ENCODE data around the gene WDR70.
"Not testable (repeated sequence)": the region's sequence is repeated elsewhere in the genome, so short reads cannot be mapped to it uniquely, and the experiment has no call there.

WDR70 gene

GRCh38 chr5:37685816-37686215 is 306.7 kb downstream of the WDR70 start:
- DNase-seq (ENCODE audit: low spot score) = no peak

- not testable (repeated sequence) for DNase-seq (ENCODE audit: low spot score)
These were observed 309.8 kb downstream of the WDR70 start for GRCh38 chr5:37688925-37689324.

DNA sequence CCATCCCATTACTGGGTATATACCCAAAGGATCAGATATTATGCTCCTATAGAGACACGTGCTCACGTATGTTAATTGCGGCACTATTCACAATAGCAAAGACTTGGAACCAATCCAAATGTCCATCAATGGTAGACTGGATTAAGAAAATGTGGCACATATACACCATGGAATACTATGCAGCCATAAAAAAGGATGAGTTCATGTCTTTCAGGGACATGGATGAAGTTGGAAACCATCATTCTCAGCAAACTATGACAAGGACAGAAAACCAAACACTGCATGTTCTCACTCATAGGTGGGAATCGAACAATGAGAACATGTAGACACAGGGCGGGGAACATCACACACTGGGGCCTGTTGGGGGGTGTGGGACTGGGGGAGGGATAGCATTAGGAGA is 315.2 kb downstream of the WDR70 start:
- not testable (repeated sequence) for DNase-seq (ENCODE audit: low spot score)

DNA sequence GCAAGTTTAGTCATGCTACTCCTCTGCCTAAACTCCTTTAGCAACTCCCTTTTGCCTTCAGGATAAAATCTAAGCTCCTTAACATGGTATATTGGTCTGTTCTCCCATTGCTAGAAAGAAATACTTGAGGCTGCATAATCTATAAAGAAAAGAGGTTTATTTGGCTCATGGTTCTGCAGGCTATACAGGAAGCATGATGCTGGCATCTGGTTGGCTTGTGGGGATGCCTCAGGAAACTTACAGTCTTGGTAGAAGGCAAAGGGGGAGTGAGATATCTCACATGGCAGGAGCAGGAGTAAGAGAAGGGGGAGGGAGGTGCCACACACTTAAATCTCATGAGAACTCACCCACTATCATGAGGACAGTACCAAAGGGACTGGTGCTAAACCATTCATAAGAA is 315.7 kb downstream of the WDR70 start:
- no peak for DNase-seq (ENCODE audit: low spot score)

DNA sequence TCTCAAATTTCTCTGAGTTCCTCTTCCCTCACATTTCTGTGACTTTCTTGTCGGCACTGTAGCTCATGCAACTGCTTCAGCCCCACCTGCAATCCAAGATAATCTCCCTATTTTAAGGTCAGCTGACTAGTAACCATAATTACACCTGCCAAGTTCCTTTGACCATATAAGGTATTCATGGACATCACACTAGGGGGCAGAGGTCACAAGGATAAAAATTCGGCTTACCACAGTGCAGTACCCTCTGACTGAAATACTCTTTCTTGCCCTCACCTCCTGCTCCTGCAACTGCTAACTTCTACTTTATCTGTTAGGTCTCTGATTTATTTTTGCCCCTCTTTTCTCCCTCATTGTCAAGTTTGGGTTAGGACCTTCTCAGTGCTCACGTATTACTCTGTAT is 316.5 kb downstream of the WDR70 start:
- DNase-seq (ENCODE audit: low spot score) = no peak

DNA sequence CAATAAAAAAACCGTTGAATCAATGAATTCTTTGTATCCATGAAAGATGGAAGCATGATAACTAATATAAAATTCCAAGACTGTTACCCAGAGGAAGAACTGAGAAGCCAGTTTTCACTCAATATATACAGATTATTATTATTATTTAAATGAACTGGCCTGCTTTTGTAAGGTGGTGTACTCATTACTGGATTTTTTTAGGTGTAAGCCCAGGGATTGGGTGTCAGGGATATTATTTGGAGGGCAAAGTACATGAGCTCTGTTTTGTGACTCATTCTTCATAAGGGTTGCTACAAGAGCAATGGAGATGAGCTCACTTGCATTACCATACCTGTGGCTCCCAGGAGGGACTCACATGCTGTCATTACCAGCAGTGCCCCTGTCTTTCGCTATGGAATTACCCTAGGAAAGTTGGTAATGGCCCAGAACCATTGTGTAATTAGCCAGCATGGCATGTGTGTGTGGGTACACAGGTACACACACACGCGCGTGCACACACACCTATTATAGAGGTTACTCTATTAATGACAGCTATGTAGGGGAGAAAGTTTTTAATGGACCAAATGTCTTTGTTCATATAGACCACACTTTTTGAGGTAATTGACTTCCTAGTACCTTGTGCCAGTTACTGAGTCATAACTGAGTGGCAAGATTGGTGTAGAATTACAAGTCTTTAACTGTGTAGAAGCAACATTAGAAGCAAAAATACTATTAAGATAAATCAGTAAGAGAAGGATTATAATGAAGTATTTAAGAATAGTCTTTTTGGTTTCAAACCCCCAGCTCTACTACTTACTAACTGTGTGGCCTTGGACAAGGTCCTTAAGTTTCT is 317.3 kb downstream of the WDR70 start:
- DNase-seq (ENCODE audit: low spot score) = peak; percentile 44

DNA sequence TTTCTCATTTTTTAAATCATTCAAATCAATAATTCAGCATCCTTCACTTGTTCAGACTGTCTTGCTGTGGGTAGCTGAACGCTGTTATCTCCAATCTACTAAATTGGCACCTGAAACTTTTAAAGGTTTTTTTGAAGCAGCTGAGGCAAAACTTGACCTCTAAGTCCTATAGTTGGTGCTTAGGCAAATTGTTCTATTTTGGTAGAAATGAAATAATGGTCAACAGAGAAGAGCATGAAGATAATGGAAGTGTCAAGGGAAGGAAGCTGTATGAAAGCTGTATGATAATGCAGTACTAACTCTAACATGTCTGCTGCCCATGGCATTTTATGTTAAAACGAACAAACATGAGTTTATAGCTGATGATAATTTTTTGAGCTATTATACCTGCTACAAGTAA is 322.8 kb downstream of the WDR70 start:
- DNase-seq (ENCODE audit: low spot score) = no peak

DNA sequence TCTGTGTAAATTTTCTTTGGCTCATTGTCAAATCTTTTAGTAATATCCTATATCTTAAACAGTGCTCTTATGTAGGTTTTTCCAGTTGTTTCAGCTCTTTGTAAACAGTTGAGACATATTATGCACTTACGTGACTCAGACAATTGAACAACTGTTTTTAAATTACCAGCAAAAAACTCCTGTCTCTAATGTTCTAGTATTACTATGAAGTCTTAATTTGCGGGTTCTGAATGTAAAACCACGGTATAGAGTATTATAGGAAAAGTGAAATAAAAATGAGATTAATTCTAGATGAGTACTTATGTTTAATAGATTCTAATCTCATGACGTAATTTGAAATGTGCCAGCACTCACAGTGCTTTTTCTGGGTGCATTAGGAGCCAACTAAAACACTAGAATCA is 324.7 kb downstream of the WDR70 start:
- no peak for DNase-seq (ENCODE audit: low spot score)

DNA sequence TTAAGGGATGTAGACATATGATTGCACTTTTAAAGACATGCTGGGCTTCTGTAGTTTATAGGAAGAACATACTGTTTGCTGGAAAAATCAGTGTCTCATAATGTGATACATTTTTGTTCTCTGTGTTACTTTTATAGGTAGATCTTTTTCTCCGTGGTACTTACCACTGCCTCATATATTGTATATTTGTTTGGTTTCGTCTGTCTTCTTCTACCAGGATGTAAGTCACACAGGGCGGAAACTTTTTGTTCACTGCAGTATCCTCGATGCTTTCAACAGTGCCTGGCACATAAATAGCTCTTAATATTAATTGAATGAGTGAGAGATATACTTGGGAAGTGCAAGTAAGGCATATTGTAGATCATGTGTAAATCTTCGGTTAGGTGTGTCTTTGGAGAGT is 325.3 kb downstream of the WDR70 start:
- no peak for DNase-seq (ENCODE audit: low spot score)

- DNase-seq (ENCODE audit: low spot score) = no peak
These were observed 329.9 kb downstream of the WDR70 start for GRCh38 chr5:37709020-37709419.

DNA sequence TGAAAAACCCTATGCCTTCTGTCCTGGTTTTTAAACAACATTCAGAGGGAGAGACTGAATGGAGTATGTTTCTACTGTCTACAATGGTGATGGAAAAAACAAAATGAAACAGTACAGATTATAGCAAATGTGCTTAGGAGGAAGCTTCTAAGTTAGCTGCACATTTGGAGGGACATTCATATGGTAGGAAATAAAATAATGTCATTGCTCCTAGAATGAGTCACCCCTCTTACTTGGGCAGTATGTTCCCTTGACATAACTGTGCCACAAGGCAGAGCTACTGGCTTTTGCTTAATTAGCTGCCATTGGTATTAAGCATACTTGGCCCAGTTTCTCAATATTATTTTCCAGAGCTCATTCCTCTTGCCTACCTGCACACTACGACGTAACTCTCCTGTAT is 331.8 kb downstream of the WDR70 start:
- peak; percentile 21 for DNase-seq (ENCODE audit: low spot score)

GRCh38 chr5:37712750-37713149 is 333.6 kb downstream of the WDR70 start:
- DNase-seq (ENCODE audit: low spot score) = no peak

GRCh38 chr5:37714756-37715155 is 335.6 kb downstream of the WDR70 start:
- no peak for DNase-seq (ENCODE audit: low spot score)

DNA sequence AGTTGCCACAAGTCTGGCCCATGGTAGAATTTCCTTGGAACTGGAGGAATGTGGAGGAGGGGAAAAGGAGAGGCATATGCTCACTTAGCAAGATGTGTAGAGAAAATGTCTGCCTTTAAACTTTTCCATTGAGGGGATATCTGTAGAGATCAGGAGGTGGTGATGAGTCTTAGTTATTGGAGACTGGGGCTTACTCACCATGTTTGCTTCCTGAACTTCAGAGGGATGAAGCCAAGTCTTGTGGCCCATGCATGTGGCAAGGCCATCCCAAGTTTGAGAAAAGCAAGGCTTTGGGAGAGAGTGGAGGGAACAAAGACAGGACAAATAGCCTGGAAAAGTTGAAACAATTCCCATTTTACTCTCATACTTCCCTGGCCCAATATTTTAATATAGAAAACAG is 336.2 kb downstream of the WDR70 start:
- DNase-seq (ENCODE audit: low spot score) = peak; percentile 14

GRCh38 chr5:37715992-37716391 is 336.9 kb downstream of the WDR70 start:
- DNase-seq (ENCODE audit: low spot score) = no peak

- no peak for DNase-seq (ENCODE audit: low spot score)
These were observed 337.3 kb downstream of the WDR70 start for GRCh38 chr5:37716405-37716804.

- DNase-seq (ENCODE audit: low spot score) = no peak
These were observed 338.1 kb downstream of the WDR70 start for GRCh38 chr5:37717276-37717612.

GRCh38 chr5:37717613-37718431 is 338.7 kb downstream of the WDR70 start:
- DNase-seq (ENCODE audit: low spot score) = no peak

DNA sequence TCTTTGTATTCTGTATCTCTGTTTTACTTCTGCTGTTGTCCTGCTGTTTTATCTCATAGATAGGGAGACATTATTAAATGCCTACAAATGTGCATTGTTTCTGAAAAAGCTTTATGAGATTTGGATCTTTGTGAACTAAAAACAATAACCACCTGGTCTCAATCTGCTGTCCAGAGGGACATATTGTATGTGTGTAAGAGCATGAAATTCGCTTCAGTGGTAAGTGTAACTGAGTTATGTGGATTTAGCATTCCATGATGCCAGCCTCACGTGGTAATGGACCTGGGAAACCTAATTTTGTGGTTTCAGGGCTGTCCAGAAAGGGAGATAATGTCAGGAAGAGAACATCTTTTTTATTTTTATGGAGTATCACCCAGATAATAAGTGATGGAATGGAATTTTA is 341.4 kb downstream of the WDR70 start:
- DNase-seq (ENCODE audit: low spot score) = no peak

GRCh38 chr5:37721447-37721871 is 342.3 kb downstream of the WDR70 start:
- no peak for DNase-seq (ENCODE audit: low spot score)

- DNase-seq (ENCODE audit: low spot score) = peak; percentile 81
These were observed 343.4 kb downstream of the WDR70 start for GRCh38 chr5:37722236-37723161.

All from AG20443 (cell line).